MCF 10A (cell line): ENCODE results near the gene NDUFC2. TPM values are rescaled to one million over a fixed set of nuclear protein-coding genes. Genes with fewer than 3 reads are reported as not detected.

ENCODE experiments used
- BruUV-seq: library from RNA; stranded (reverse); fragments of 400-500 nt; replicated peaks from 2 replicates; lab custom pipeline; 2021; lab: Mats Ljungman, UMichigan
- CTCF ChIA-PET: fragments of 300-600 bp; sonication (Branson Sonifier 250); formaldehyde crosslinking; extraction: SDS; loops from one replicate; lab custom pipeline; 2021; ENCODE audit warnings: antibody characterized with exemption, inconsistent platforms; lab: Yijun Ruan, JAX
- POLR2A ChIA-PET: fragments of 300-600, 350-650 bp; sonication (Branson Sonifier 250); formaldehyde crosslinking; extraction: SDS; loops from one replicate; lab custom pipeline; 2020; ENCODE audit warnings: antibody characterized with exemption, inconsistent platforms; lab: Yijun Ruan, JAX
- DNase-seq: peaks from one replicate; pipeline ENCODE4 v3.0.0-alpha.2; 2018; ENCODE audit not compliant: unreplicated experiment
- H3K27ac Mint-ChIP-seq: one replicate; pipeline ENCODE4 v1.8.0; 2022; ENCODE audit warnings: mild to moderate bottlenecking, low read depth, mixed read lengths; ENCODE audit not compliant: unreplicated experiment
- H3K27me3 Mint-ChIP-seq: one replicate; pipeline ENCODE4 v1.8.0; 2022; ENCODE audit warnings: mixed read lengths; ENCODE audit not compliant: insufficient read depth, unreplicated experiment
- H3K36me3 Mint-ChIP-seq: one replicate; pipeline ENCODE4 v1.8.0; 2022; ENCODE audit warnings: mild to moderate bottlenecking, moderate library complexity, mixed read lengths; ENCODE audit not compliant: insufficient read depth, unreplicated experiment
- H3K4me1 Mint-ChIP-seq: one replicate; pipeline ENCODE4 v1.8.0; 2022; ENCODE audit warnings: mixed read lengths; ENCODE audit not compliant: insufficient read depth, unreplicated experiment
- H3K4me3 Mint-ChIP-seq: one replicate; pipeline ENCODE4 v1.8.0; 2022; ENCODE audit warnings: mild to moderate bottlenecking, moderate library complexity, mixed read lengths; ENCODE audit not compliant: unreplicated experiment
- H3K9me3 Mint-ChIP-seq: one replicate; pipeline ENCODE4 v1.8.0; 2022; ENCODE audit warnings: mixed read lengths; ENCODE audit not compliant: unreplicated experiment
- intact Hi-C: fragments of 100-400 bp; cut with micrococcal nuclease; formaldehyde crosslinking; loops from 2 replicates; pipeline ENCODE4 v1.14.1; 2022
- total RNA-seq: library from RNA; stranded (reverse); gene quantifications from 2 replicates; pipeline ENCODE4 v1.2.3, GENCODE V29; 2022
- TF ChIP-seq, protein P1 (sequence below): fragments of 200-600 bp; IDR thresholded peaks from one replicate; pipeline ENCODE4 v1.8.0; 2022; ENCODE audit warnings: antibody characterized with exemption, mild to moderate bottlenecking; ENCODE audit not compliant: unreplicated experiment

Gene NDUFC2
- total RNA-seq, 1 experiment from 2014 or later, result 186 TPM

DNA sequence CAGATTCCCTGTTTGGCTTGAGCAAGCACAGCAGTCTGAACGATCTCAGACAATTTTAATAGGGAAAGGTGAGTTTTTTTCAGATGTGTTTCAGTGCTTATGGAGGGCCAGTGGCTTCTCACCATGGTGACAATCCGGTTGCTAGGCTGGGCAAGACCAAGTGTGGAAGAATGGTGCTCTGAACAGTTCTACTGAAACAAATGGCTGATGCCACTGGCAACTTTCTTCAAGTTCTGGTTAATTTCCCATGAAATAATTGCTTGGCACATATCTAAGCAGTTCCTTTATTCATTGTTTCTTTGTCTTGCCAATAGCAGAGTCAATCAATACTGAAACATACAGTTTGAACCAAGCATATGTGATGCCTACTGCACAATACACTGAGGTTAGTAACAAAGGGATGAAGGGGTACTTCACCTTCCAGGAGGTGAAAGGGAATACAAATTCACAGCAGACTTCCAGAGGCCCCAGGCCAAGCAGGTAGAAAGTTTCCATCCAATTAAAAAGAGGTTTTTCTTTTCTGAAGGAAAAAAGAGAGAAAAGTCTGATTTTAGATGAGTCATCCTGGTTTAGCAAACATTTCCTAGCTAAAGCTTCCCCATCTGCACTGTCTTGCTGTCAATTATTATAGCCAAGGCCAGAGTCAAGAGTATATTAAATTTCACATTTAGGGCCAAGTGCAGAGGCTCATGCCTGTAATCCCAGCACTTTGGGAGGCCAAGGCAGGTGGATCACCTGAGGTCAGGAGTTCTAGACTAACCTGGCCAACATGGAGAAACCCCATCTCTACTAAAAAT lies 21.2 kb upstream of the NDUFC2 start:
- ChIA-PET CTCF (no interaction called here), POLR2A (no interaction called here)
- no TSS peak for BruUV-seq
- H3K4me3 Mint-ChIP-seq, result no peak overlapping the region
- no peaks in the 10 kb centered on the region for H3K4me1 Mint-ChIP-seq
- no peak for DNase-seq
- no peaks in the 10 kb centered on the region for H3K9me3 Mint-ChIP-seq
- intact Hi-C loops, result no loop called here
- H3K27ac Mint-ChIP-seq, result no peak overlapping the region
- TF ChIP-seq, protein P1, sequence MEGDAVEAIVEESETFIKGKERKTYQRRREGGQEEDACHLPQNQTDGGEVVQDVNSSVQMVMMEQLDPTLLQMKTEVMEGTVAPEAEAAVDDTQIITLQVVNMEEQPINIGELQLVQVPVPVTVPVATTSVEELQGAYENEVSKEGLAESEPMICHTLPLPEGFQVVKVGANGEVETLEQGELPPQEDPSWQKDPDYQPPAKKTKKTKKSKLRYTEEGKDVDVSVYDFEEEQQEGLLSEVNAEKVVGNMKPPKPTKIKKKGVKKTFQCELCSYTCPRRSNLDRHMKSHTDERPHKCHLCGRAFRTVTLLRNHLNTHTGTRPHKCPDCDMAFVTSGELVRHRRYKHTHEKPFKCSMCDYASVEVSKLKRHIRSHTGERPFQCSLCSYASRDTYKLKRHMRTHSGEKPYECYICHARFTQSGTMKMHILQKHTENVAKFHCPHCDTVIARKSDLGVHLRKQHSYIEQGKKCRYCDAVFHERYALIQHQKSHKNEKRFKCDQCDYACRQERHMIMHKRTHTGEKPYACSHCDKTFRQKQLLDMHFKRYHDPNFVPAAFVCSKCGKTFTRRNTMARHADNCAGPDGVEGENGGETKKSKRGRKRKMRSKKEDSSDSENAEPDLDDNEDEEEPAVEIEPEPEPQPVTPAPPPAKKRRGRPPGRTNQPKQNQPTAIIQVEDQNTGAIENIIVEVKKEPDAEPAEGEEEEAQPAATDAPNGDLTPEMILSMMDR, result no peak
- H3K27me3 Mint-ChIP-seq, result no peaks in the 10 kb centered on the region
- H3K36me3 Mint-ChIP-seq, result peaks cover 44% of the 10 kb centered on the region

- H3K4me1 Mint-ChIP-seq, result no peaks in the 10 kb centered on the region
- no peaks in the 10 kb centered on the region for H3K27me3 Mint-ChIP-seq
- no peak for DNase-seq
- H3K9me3 Mint-ChIP-seq, result no peaks in the 10 kb centered on the region
- ChIA-PET POLR2A (no interaction called here), CTCF (no interaction called here)
- intact Hi-C loops, result no loop called here
- BruUV-seq, result no TSS peak
- peaks cover 46% of the 10 kb centered on the region for H3K36me3 Mint-ChIP-seq
- TF ChIP-seq, protein P1, result no peak
- H3K4me3 Mint-ChIP-seq, result no peak overlapping the region
- no peak overlapping the region for H3K27ac Mint-ChIP-seq
Observed at GRCh38 chr11:78100261-78100660, 20.6 kb upstream of the NDUFC2 start.

- TF ChIP-seq, protein P1, result no peak
- H3K27me3 Mint-ChIP-seq, result no peaks in the 10 kb centered on the region
- BruUV-seq, result no TSS peak
- H3K36me3 Mint-ChIP-seq, result peaks cover 46% of the 10 kb centered on the region
- H3K27ac Mint-ChIP-seq, result no peak overlapping the region
- no peaks in the 10 kb centered on the region for H3K4me1 Mint-ChIP-seq
- POLR2A ChIA-PET, result no interaction called here
- no peak overlapping the region for H3K4me3 Mint-ChIP-seq
- intact Hi-C loops, result no loop called here
- CTCF ChIA-PET, result no interaction called here
- no peaks in the 10 kb centered on the region for H3K9me3 Mint-ChIP-seq
- no peak for DNase-seq
Observed at GRCh38 chr11:78099666-78100065, 20.0 kb upstream of the NDUFC2 start.

DNA sequence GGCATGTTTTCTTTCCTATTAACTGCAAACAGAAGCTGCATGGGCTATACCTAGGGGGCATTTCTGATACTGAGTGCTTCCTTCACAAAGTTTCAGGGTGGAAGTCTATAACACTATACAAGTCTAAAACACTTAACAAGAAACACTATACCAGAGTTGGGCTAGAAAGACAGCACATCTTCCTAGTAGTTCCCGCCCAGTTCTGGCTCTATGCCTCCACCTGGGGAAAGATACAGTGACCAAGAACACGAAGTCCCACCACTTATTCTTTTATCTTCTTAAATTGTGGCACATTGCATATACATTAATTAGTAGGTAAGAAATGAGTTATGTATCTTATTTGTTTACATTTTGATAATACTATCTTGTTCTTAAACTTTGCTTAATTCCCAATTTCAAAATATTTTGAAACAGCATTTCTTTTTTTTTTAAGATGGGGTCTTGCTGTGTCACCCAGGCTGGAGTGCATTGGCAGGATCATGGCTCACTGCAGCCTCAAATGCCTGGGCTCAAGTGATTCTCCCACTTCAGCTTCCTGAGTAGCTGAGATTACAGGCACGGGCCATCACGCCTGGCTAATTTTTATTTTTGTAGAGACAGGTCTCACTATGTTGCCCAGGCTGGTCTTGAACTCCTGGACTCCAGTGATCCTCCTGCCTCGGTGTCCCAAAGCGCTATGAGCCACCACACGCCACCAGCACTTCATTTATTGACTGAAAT lies 18.2 kb upstream of the NDUFC2 start:
- no peak for DNase-seq
- BruUV-seq, result no TSS peak
- Mint-ChIP-seq H3K4me1 (no peaks in the 10 kb centered on the region), H3K27ac (no peak overlapping the region), H3K36me3 (peaks cover 36% of the 10 kb centered on the region), H3K9me3 (no peaks in the 10 kb centered on the region), H3K4me3 (no peak overlapping the region), H3K27me3 (no peaks in the 10 kb centered on the region)
- ChIA-PET CTCF (no interaction called here), POLR2A (interaction anchor here (1.0 kb wide), 1 partner anchor 12 kb away, joined by 3 read pairs; no protein-coding TSS in a partner anchor)
- intact Hi-C loops, result no loop called here
- TF ChIP-seq, protein P1, result no peak
